ENCODE results near the gene CDK5R2.

The CDK5R2 gene

GRCh38 chr2:218961651-218962570, 2.4 kb downstream of the CDK5R2 start:
- DNase-seq (ENCODE audit: low read depth) = no peak

DNA sequence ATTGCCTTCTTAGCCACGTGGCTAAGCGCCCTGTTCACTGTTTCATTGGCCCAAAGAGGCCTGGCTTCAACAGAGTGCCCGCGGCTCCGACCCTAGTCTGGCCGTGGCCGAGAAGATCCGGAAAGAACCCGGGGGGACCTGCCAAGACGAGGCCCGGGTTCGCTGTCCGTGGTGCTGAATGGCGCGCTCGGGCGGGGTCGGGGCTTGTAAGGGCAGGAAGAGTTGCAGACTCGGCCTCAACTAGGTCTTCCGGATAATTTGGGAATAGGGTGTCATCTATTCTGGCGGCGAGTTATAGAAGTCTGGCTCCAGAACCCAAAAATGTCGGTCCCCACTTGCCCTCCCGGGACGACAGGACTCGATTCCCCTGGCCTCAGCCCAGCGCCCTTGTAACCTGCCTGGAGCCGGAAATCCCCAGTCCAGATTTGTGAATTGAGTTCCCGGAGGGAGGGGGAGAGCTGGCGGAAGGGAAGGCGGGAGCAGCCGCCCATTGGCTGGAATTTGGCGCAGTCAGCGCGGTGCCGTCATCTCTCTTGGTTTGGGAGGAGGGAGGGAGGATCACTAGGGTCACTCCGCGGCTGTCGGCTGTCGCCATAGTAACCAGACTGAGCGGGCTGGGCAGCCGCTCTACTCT, 3.5 kb downstream of the CDK5R2 start:
- no peak for DNase-seq (ENCODE audit: low read depth)

DNA sequence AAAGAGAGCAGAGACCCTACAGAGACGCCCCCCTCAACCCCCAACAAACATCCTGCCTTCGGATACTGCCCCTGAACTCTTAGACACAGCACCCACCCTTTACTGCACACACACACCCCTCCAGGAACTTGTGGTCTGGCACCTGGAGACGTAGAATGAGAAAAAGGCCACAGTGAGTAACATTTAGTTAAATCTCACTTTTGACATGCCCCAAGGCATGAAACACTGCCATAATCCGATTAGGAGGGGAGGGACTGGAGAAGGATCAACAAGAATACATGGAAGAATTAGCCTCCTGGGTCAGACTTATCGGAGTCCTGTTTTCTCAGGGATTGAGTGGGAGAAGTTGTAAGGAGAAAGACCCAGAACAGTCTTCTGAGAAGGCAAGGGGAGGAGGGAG, 4.1 kb downstream of the CDK5R2 start:
- no peak for DNase-seq (ENCODE audit: low read depth)

DNA sequence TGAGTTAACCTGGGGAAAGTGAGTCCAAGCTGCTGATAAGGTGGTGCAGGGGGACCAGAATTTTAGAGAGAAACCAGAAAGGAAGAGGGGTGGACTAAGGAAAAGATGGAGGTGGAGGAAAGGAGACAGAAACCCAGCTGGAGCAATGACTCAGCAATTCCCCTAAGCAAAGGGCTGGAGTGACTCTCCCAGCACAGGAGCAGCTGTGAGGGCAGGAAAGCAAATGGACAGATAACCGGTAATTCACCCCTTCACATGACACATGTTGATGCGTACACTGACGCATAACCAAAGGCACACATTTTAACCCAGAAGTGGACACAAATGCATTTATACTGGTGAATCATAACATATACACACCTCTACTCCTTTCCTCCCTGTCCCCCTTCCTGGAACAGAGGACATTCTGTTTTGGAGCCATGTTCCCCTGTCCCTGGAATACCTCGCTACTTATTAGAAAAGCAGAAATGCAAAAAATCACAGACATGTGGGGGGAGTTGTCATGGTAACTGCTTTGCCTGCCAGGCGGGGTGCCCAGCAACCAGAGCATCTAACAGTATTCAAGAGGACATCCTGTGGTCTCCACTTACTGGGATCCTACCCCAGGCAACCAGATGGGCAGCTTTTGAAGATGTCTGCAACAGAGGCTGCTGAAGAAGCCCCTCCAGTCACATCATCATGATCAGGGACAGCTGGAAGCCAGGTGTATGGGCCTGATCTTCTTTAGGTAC, 4.7 kb downstream of the CDK5R2 start:
- DNase-seq (ENCODE audit: low read depth) = no peak

- no peak for DNase-seq (ENCODE audit: low read depth)
Measured at GRCh38 chr2:218970894-218971293, 11.4 kb downstream of the CDK5R2 start.

- no peak for DNase-seq (ENCODE audit: low read depth)
Measured at GRCh38 chr2:218975060-218975777, 15.8 kb downstream of the CDK5R2 start.

GRCh38 chr2:218979846-218980734, 20.6 kb downstream of the CDK5R2 start:
- DNase-seq (ENCODE audit: low read depth) = peak; percentile 60

- DNase-seq (ENCODE audit: low read depth) = no peak
Measured at GRCh38 chr2:218980735-218981389, 21.4 kb downstream of the CDK5R2 start.

GRCh38 chr2:218981390-218981880, 22.0 kb downstream of the CDK5R2 start:
- DNase-seq (ENCODE audit: low read depth) = no peak

DNA sequence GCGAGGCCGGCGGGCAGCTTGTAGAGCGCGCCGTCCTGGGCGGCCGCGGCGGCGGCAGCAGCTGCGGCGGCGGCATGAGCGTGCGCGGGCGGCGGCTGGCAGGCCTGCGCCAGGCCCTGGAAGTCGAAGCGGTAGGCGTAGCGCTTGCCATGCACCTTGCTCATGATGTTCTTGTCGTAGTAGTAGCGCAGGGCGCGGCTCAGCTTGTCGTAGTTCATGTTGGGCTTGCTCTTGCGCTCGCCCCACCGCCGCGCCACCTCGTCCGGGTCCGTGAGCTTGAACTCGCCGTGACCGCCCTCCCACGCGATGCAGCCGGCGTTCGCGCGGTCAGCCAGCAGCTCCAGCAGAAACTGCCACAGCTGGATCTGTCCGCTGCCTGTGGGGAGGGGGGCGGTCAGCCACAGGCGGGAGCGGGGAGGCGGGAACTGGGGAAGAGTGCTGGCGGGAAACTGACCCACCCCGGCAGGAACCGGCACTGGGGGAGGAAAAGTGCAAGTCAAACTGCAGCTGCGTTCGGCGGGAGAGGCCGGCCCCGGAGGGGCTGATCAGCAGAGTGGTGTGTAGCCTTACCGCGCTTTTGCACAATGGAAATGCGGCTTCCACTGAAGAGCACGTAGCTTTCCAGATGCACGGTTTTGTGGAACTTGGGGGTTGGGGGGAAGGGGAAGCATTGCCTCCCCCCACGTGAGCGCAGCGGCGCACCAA, 22.6 kb downstream of the CDK5R2 start:
- no peak for DNase-seq (ENCODE audit: low read depth)

DNA sequence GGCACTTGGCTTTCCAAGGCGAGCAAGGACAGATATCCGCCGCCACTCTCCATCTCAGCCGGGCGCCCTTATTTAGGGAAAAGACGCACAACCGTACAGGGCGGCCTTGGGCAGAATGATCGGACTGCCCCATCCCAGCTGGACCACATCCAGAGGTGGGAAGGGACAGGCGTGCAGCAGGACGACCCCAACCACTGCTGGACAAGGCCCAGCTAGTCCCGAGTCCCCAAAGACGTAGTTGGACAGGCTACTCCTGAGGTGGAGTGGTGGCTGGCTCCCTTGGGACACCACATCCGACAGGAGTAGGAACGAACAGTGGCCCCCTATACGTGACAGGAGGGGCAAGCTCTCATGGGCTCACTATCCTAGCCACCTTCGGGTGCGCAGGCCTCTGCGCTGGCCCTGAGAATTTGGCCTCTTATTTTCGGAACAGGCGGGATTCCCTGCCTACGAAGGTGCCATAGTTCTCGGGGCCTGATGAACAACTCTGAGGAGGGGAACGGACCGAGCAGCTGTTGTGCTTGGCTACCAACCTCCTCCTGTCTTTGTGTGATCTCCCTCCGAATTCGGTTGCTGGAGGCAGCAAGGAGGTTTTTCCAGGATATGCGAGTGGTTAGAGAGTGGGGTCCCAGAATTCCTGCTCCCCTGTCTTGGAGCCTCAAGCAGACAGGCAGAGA, 23.3 kb downstream of the CDK5R2 start:
- no peak for DNase-seq (ENCODE audit: low read depth)

DNA sequence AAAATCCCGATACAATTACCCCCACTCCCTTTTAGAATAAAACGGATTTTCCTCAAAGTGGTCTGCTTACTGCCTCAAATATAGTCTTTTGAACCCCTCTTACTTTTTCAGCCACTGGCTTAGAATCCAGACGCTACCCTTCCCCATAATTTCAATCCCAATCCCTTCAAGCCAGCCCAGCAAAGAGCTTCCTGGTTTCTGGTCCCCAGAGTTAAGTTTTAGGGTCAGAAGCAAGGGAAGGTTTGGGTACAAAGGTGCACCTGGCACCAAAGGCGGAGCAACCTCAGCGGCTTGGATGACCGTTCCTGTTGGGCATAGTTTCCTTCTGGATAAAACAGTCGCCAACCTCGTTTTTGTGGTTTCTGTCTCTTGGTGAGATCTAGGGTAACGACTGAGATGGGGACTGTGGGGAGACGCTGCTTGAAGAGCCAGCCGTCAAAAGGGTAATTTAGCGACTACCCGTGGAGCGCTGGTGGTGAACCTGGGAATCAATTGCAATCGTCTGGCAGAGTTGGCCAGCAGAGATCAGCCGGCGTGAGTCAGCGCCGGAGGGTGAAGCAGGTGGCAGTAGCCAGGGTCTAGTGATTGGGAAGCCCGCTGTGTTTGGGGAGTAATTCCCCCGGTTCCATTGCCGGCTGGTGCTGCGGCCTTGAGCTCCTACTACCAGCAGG, 23.9 kb downstream of the CDK5R2 start:
- DNase-seq (ENCODE audit: low read depth) = no peak

DNA sequence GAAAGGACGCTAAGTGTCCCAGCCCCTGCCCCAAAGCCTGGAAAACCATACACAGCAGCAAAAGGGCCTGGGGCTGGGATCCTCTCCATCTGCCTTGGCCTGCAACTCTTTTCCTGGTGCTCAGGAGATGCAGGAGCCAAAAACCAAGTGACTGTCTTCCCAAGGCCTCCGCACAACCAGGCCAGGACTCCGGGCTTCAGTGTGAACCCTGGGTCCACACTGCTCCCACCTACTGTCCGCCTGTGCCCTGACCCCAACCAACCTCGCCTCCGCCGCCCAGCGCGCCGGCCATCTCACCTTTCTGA, 24.4 kb downstream of the CDK5R2 start:
- no peak for DNase-seq (ENCODE audit: low read depth)

GRCh38 chr2:218984239-218985020, 25.0 kb downstream of the CDK5R2 start:
- DNase-seq (ENCODE audit: low read depth) = no peak

DNA sequence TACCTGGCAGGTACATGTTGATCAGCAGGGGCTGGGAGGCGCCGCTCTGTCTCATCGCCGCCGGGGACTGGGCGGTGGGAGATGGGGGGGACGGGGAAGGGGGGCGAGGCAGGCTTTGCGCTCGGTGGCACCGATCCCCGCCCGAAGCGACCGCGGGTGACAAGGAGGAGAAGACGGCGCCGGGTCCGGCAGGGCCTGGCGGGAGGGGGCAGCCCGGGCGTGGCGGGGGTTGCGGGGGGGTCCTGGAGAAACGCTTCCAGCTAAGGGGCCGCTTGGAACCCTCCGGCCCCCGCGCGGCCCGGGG, 25.5 kb downstream of the CDK5R2 start, which contains the start of gene FEV:
FEV (minus strand) TSS at position 164 of the 304 bp plus-strand sequence; CDS start at position 55, 109 bp downstream.
- no peak for DNase-seq (ENCODE audit: low read depth)

GRCh38 chr2:218985325-218986091, 26.0 kb downstream of the CDK5R2 start:
- no peak for DNase-seq (ENCODE audit: low read depth)

DNA sequence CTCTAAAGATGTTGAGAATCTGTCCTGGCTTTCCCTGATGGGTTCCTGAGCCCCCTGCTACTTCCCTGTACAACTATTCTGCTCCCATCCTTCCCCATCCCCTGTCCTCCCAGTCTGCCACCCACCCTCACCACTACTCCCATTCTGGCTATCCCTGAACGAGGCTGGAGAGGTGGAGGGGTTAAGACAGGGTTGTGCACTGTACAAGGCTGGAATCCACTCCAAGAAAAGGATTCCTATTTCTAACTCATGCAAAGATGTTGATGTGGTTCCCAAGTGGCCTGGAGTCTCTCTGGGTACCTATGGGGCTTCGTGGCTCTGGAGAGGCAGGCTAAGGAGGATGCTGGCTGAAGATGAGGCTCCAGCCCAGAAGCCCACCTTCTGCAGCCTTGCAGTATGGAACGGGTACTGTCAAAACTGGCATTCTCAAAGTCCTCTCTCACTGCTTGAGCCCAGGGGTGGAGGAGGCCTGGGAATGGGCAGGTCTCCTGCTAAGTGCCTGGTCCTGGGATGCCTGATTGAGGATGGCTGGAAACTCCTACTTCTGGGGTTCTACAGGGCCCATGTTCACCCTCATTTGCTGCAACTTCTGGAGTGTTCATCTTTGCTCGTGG, 26.8 kb downstream of the CDK5R2 start:
- DNase-seq (ENCODE audit: low read depth) = no peak
